Measurements from ENCODE around the gene SLC16A13. TPM values are rescaled to one million over a fixed set of nuclear protein-coding genes. Genes with fewer than 3 reads are reported as not detected.

SLC16A13 gene
- total and polyA plus RNA-seq, 10 of the 15 experiments (the other 5 are each of a cell fraction or from before 2014, with no cell fraction given), result 0.34 to 12.1 (median 3.3) TPM

DNA sequence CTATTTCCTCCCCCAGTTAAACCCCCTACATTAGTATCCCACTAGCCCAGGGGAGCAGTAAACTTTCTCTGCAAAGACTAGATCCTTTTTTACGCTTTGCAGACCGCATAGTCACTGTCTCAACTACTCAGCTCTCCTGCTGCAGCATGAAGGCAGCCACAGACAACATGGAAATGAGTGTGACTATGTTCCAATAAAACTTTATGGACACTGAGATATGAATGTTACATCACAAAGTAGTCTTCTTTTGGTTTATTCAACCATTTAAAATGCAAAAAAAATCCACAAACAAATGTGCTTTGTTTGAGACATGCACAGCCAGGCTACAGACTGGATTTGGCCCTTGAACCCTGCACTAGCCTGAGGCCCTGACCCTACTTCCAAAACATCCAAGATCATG, 25.3 kb upstream of the SLC16A13 start:
- Histone ChIP-seq H3K27ac (ENCODE audit: control insufficient read depth, insufficient read depth) (no peak overlapping the region), H3K36me3 (ENCODE audit: control insufficient read depth in 2 of 2, insufficient read depth in 2 of 2, low read length in 1 of 2) (no peaks in the 10 kb centered on the region; a peak in 2 of 4 replicates), H2AFZ (ENCODE audit: control insufficient read depth, low read depth, low read length) (no peak overlapping the region), H3K9ac (ENCODE audit: control insufficient read depth, insufficient read depth, low read length) (peak overlapping the region; percentile 10; the same call in 1 of the 2 replicates), H3K9me3 (replicated peaks; ENCODE audit: control insufficient read depth, insufficient read depth, low read length) (no peaks in the 10 kb centered on the region), H3K79me2 (ENCODE audit: control insufficient read depth, insufficient read depth, low read length) (peaks cover 53% of the 10 kb centered on the region), H4K20me1 (ENCODE audit: control insufficient read depth, insufficient read depth) (no peaks in the 10 kb centered on the region), H3K27me3 (replicated peaks in 1 of 2; ENCODE audit: control insufficient read depth in 2 of 2, insufficient read depth in 2 of 2, low read length in 1 of 2) (no peaks in the 10 kb centered on the region), H3K4me2 (ENCODE audit: control insufficient read depth, insufficient read depth) (peak overlapping the region; percentile 75), H3K4me1 (ENCODE audit: control insufficient read depth, insufficient read depth, low read length) (peaks cover 8% of the 10 kb centered on the region; the same call in 1 of the 2 replicates), H3K4me3 (peak overlapping the region; percentile 100; the same call in 1 of the 2 replicates)
- SMC1A ChIA-PET (ENCODE audit: uncharacterized antibody, unreplicated experiment), result interaction anchor here (4.0 kb wide), 1 partner anchor 11 kb away, joined by 15 read pairs; no protein-coding TSS in a partner anchor
- TF ChIP-seq, protein P1, sequence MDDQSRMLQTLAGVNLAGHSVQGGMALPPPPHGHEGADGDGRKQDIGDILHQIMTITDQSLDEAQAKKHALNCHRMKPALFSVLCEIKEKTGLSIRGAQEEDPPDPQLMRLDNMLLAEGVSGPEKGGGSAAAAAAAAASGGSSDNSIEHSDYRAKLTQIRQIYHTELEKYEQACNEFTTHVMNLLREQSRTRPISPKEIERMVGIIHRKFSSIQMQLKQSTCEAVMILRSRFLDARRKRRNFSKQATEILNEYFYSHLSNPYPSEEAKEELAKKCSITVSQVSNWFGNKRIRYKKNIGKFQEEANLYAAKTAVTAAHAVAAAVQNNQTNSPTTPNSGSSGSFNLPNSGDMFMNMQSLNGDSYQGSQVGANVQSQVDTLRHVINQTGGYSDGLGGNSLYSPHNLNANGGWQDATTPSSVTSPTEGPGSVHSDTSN (IDR thresholded peaks at IDR 0.05; ENCODE audit: insufficient replicate concordance, low read depth, low read length), result no peak
- TF ChIP-seq ETV6 (conservative IDR thresholded peaks at IDR 0.05 in 1 of 2, IDR thresholded peaks at IDR 0.05 in 1 of 2; ENCODE audit: borderline replicate concordance in 1 of 2, low read depth in 1 of 2) (no peak), CBX5 (IDR thresholded peaks at IDR 0.05; ENCODE audit: low read depth) (no peak)
- TF ChIP-seq, protein P2, sequence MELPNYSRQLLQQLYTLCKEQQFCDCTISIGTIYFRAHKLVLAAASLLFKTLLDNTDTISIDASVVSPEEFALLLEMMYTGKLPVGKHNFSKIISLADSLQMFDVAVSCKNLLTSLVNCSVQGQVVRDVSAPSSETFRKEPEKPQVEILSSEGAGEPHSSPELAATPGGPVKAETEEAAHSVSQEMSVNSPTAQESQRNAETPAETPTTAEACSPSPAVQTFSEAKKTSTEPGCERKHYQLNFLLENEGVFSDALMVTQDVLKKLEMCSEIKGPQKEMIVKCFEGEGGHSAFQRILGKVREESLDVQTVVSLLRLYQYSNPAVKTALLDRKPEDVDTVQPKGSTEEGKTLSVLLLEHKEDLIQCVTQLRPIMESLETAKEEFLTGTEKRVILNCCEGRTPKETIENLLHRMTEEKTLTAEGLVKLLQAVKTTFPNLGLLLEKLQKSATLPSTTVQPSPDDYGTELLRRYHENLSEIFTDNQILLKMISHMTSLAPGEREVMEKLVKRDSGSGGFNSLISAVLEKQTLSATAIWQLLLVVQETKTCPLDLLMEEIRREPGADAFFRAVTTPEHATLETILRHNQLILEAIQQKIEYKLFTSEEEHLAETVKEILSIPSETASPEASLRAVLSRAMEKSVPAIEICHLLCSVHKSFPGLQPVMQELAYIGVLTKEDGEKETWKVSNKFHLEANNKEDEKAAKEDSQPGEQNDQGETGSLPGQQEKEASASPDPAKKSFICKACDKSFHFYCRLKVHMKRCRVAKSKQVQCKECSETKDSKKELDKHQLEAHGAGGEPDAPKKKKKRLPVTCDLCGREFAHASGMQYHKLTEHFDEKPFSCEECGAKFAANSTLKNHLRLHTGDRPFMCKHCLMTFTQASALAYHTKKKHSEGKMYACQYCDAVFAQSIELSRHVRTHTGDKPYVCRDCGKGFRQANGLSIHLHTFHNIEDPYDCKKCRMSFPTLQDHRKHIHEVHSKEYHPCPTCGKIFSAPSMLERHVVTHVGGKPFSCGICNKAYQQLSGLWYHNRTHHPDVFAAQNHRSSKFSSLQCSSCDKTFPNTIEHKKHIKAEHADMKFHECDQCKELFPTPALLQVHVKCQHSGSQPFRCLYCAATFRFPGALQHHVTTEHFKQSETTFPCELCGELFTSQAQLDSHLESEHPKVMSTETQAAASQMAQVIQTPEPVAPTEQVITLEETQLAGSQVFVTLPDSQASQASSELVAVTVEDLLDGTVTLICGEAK (IDR thresholded peaks at IDR 0.05; ENCODE audit: borderline replicate concordance), result peak; percentile 87
- intact Hi-C loops (cut with micrococcal nuclease; ENCODE audit: unreplicated experiment), result loop anchor here (10.0 kb wide), 1 partner anchor 256 kb away; the partner anchor contains the start of gene XAF1
- FAIRE-seq (no peak), ATAC-seq (no peak), DNase-seq (ENCODE audit: low read depth, low spot score) (no peak)
- RAD21 ChIA-PET (ENCODE audit: unreplicated experiment), result no interaction called here
- in situ Hi-C loops (cut with MboI), result loop anchor here (5.0 kb wide), 1 partner anchor 358 kb away; the partner anchor contains the start of genes C17orf100 and MED31
- CTCF ChIA-PET, result interaction anchor here (1.6 to 15.9 kb wide), 3 partner anchors 8 to 96 kb away, joined by 4 to 237 read pairs (median 167); a partner anchor contains a TSS
- no TSS peak for BruUV-seq (replicated peaks)
- WGBS (ENCODE audit: insufficient coverage, insufficient replicate concordance, low lambda C conversion rate, missing lambda C conversion rate), result 78% methylated on average over 2 of the region's 2 CpGs
- POLR2A ChIA-PET, result interaction anchor here (0.5 kb wide), 1 partner anchor 139 kb away, joined by 3 read pairs; no protein-coding TSS in a partner anchor

Measured in GM12878 (cell line).